GM21515 (cell line): ENCODE measurements around the gene RANBP10.
"Not testable (repeated sequence)": the region's sequence is repeated elsewhere in the genome, so short reads cannot be mapped to it uniquely, and the experiment has no call there.

Experiments
- ATAC-seq: cut with Tn5 transposase; IDR thresholded peaks from one replicate; pipeline ENCODE4 v1.9.1; 2021; ENCODE audit not compliant: unreplicated experiment

RANBP10 gene

GRCh38 chr16:67806428-67807147 lies at the start of gene RANBP10, which contains the start of gene TSNAXIP1:
Gene RANBP10, minus strand, starts transcription at chr16:67806560. Its CDS starts 24 bp downstream, at chr16:67806536.
Gene TSNAXIP1, plus strand, starts transcription at chr16:67806889. Its CDS starts 261 bp downstream, at chr16:67807150.
- ATAC-seq = peak; percentile 93

- no peak for ATAC-seq
These were observed 49.4 kb upstream of the RANBP10 start for GRCh38 chr16:67855789-67856188.

GRCh38 chr16:67853670-67854069 lies 47.3 kb upstream of the RANBP10 start:
- no peak for ATAC-seq

DNA sequence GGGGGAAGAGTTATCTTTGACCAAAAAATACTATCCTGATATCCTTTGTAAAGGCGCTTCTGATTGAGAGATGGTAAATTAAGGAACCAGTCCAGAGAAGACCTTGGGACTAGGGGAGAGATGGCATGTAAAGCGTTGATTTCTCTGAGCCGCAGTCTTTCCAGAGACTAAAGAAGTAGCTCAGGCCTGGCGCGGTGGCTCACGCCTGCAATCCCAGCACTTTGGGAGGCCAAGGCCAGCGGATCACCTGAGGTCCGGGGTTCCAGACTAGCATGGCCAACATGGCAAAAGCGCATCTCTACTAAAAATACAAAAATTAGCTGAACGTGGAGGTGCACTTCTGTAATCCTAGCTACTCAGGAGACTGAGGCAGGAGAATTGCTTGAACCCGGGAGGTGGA lies 41.8 kb upstream of the RANBP10 start:
- ATAC-seq = no peak

GRCh38 chr16:67847064-67847861 lies 40.9 kb upstream of the RANBP10 start, which contains the start of gene CENPT:
Gene CENPT, minus strand, starts transcription at chr16:67847693. Its CDS starts 13,834 bp downstream, at chr16:67833859.
- ATAC-seq = peak; percentile 36

GRCh38 chr16:67846320-67847063 lies 40.1 kb upstream of the RANBP10 start, which contains the start of gene NUTF2:
Gene NUTF2, plus strand, starts transcription at chr16:67846933. Its CDS starts 18,198 bp downstream, at chr16:67865131.
- peak; percentile 48 for ATAC-seq

- ATAC-seq = no peak
These were observed 39.6 kb upstream of the RANBP10 start for GRCh38 chr16:67846063-67846319.

GRCh38 chr16:67845291-67846062 lies 39.1 kb upstream of the RANBP10 start:
- no peak for ATAC-seq

DNA sequence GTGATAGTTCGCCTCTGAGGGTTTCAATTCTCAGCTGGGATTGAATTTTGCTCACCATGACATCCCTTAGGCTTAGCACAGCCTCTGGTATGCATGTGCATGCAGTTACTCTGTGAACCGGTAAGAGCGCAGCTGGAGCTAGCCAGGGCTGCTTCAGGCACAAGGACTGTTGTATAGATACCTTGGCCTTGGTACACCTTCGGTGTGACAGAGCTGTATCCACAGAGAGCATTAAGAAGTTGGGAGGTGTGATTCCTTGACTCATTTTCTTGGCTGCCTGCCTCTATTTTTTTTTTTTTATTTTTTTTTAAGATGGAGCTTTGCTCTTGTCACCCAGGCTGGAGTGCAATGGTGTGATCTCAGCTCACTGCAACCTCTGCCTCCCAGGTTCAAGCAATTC lies 38.1 kb upstream of the RANBP10 start:
- ATAC-seq = no peak

DNA sequence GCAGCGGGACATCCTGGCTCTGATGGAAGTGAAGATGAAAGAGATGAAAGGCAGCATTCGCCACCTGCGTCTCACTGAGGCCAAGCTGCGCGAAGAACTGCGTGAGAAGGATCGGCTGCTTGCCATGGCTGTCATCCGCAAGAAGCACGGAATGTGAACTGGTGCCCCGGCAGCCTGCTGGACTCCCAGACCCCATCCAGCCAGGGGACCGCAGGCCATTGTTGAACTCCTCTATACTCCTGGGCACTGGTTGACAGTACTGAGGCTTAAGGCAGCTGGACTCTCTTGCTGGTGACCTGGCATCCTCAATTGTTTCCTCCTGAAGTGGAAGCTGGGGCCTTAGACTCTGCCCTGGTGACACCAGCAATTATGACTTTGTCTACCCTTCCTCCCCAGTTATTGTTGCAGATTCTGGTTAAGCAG lies 37.0 kb upstream of the RANBP10 start:
- ATAC-seq = no peak

- peak; percentile 4 for ATAC-seq
These were observed 36.4 kb upstream of the RANBP10 start for GRCh38 chr16:67842509-67843342.

GRCh38 chr16:67841816-67842508 lies 35.6 kb upstream of the RANBP10 start, which contains the start of gene THAP11:
Gene THAP11, plus strand, starts transcription at chr16:67842320. Its CDS starts 235 bp downstream, at chr16:67842555.
- peak; percentile 47 for ATAC-seq

DNA sequence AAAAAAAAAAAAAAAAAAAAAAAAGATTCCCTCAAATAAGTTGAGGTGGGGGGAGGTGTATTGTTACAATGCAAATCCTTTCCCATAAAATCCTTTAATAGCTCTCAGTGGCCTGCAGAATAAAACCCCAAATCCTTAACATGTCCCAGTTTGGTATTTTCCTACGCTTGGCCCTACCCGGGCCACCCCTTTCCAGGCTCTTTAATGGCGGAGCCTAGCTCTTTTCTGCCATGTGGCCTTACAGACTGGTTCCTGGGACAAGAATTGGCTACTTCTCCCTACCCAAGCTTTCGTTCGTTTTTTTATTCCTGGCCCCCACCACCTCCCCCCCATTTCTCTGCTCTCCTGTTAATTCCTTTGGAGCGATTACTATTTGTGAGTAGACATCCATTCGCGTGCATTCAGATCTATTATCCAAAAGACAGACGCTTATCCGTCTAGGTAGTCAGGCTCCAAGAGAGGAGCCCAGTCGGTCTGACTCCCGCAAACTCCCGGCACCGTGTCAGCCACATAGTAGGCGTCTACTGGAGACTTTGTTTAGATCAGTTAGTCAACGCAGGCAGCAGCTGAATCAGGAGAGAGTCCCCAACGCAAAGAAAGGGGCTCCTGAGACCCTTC lies 34.9 kb upstream of the RANBP10 start:
- ATAC-seq = no peak

DNA sequence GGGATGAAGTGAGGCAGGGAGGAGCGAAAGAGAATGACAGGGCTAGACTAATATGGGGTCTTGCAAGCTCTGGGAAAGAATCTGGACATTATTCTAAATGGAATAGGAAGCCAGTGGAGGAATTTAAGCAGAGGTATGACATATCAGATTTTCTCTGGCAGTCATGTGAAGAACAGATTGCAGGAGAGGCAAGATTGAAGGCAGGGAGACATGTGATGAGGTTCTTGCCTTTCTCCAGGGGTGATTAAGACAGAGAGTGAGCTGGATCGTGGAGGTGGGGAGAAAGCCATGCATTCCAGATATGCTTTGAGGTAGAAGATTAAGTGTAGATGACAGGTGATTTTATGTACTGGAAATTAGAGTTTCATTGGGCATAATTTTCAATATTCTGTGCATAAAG lies 31.5 kb upstream of the RANBP10 start:
- no peak for ATAC-seq

- ATAC-seq = not testable (repeated sequence)
These were observed 30.8 kb upstream of the RANBP10 start for GRCh38 chr16:67837190-67837589.

- ATAC-seq = no peak
These were observed 27.9 kb upstream of the RANBP10 start for GRCh38 chr16:67834242-67834614.

DNA sequence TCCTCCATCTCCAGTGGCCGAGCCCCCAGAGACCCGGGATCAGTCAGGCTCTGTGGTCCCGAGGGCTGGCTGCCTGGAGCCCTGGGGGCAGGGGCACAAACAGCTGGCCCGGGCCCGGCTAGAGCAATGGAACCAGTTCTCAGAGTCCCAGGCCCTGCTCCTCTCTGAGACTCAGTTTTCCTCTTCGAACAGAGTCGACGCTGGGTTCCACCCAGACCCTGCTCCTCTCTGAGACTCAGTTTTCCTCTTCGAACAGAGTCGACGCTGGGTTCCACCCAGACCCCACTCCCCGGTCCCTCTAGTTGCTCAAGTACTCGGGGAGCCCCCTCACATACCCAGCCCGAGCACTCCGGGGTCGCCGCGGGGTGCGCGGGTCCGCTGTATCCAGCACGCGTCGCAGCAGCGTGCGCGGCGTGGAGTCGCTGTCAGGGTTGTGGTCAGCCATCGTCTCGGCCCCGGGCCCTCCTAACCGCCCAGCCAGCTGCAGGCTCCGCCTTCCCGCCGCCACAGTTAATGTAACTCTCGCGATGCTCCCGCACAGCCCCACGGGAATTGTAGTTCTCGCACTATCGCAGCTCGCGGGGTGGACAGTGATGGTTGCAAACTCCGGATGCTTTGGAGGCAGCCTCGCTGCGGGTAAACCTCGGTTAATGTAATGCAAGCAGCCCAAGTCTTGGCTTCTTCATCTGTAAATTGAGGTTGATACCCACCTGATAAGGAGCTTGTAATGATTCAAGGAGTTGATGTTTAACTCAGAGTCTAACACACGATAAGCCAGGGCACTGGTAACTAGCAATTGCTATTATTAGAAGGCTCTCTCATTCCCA lies 27.3 kb upstream of the RANBP10 start:
- ATAC-seq = peak; percentile 90

DNA sequence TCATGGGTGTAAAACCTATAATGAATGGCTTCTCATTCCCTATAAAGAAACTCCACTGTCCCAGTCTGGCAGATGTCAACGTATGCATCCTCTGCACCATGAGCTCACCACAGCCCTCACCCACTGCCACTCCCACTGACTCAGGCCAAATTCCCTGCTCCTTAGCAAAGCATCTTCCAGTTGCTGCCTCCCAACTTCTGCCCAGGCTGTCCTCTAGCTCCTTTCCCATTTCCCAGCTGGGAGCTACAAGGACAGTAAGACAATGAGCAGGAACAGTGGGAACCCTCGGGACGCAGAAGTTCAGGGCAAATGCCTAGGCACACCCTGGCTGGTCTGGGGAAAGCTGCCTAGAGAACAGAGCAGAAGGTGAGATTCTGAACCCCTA lies 26.7 kb upstream of the RANBP10 start:
- ATAC-seq = no peak
